DMS 273 (cell line): Measurements from ENCODE around the gene CIC.
"Not testable (repeated sequence)": the region's sequence is repeated elsewhere in the genome, so short reads cannot be mapped to it uniquely, and the experiment has no call there.

ENCODE experiments used
- DNase-seq: peaks from one replicate; lab custom pipeline; 2025; ENCODE audit not compliant: unreplicated experiment; lab: John Stamatoyannopoulos, UW

Gene CIC

DNA sequence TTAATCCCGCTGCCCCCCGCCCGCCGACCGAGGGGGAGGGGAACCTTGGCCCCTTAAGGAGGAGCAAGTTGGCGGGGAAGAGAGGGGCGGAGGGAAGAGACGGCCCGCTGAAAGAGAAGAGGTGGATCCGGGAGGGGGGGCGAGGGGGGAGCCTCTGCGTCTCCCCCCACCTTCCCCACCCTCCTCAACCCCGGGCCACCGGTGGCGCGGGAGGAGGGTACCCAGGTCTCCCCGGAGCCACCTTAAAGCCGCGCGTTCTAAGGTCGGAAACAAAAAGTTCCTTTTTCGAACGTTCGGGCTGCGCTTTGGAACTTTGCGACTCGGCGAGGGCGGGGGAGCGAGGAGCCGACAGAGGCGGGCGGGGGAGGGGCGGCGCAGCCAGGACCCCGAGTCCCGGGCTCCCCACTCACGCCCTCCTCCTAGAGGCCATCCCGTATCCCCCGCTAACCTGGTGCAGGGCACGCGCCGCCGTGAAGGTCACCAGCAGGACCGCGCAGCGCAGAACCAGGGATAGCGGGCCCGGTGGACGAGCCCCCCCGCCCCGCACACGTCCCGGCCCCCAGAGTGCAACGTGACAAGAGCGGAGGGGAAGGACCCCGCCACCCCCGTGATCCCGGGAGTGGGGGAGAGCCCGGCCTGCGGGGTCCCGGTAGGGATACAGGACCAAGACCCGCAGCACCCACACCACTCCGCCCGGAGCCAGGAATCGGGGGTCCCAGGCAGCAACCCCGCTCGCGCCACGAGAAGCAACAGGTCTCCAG, 14.8 kb upstream of the CIC start:
- DNase-seq, result peak; percentile 89

DNA sequence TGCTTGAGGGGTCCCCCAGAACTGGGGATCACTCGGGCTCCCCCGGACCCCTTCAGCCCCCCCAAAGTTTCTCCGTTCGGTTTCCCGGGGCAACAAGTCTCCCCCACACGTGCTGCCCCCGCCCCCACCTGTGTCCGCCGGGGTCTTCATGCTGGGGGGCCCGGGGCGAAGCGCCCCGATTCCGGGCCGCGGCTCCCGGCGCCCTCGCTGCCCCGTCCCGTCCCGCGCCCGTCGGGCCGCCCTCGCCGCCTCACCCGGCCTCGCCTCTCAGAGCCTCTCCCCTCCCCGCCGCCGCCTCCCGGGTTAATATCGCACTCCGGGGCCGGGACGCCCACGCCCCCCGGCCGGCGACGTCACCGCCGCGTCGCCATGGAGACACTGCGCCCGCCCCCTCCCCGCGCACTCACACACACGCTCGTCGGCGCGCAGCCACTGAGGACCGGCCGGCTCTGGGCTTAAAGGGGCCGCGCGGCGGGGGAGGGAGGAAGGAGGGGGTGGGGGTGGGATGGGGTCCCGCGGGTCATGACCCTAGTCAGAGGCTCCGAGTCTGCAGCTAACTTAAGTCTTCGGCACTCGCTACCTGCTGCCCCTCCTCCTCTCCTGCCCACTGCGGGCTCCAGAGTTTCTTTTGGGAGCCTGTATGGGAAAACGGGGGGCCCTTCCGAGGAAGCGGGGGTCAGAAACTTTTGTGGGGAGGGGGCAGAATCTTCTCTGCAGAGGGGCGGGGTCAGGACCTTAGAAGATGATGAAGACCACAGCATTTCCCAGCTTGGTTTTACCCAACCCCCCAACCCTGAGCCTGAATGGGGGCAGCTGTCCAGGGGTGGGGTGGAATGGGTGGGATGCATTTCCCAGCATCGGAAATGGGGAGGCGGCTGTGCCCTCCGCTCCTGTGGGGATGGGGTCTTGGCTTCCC, 13.9 kb upstream of the CIC start, which contains the start of gene ERF:
Gene ERF (minus strand): TSS at position 279 of the 916 bp plus-strand sequence. CDS start 129 bp downstream, at position 150.
- peak; percentile 96 for DNase-seq

GRCh38 chr19:42255766-42256745, 13.0 kb upstream of the CIC start:
- peak; percentile 73 for DNase-seq

GRCh38 chr19:42257842-42258241, 11.2 kb upstream of the CIC start:
- DNase-seq, result not testable (repeated sequence)

- DNase-seq, result no peak
Observed at GRCh38 chr19:42261763-42262162, 7.3 kb upstream of the CIC start.

GRCh38 chr19:42266105-42266504, 2.9 kb upstream of the CIC start:
- not testable (repeated sequence) for DNase-seq

- not testable (repeated sequence) for DNase-seq
Observed at GRCh38 chr19:42266928-42267603, 2.0 kb upstream of the CIC start.

DNA sequence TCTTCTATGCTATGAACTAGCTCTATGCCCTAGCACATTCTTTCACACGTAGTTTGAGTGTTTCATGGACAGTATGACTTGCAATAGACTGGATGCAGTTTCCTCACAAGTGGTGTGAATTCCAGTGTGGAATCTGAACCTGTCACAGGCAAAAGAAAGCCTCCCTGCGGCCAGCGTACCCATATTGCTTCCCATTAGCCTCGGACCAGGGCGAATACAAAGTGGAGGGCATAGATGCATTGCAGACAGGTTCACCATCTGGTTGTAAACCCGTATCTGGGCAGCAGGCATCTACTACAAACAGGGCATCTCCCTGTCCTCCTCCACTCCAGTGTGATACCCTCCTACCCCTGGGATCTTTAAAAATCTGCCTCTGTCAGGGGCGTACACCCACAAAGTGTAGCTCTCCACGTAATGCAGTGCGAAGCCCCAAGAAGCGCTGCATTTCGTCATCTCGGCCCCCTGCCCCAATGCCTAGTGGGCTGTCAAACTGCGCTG, 1.4 kb upstream of the CIC start:
- DNase-seq, result peak; percentile 84

DNA sequence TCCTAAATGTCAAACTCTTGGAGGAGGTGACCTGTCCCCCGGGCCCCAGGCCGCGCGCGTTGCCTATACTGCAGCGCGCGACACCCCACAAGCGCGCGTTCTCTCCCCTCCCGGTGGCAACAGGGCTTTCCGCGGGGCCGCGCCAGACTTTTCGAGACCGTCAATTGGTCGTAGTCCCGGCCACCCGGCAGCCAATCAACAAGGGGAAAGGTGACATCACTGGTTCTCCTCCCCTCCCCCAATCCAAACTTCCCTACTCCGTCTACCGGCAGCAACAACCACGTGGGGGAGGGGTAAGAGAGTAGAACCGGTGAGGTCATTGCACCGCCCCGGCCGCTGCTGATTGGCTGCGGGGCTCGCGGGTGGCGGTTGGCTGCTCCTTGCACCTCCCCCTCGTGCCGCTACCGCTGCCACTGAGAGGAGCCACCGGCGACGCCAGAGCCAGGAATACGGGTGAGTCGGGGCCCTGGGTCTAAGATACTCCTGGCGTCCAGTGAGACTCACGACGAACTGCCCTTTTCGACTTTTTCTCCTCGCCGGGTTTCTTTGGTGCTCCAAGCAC, 829 bp upstream of the CIC start:
- DNase-seq, result peak; percentile 100

DNA sequence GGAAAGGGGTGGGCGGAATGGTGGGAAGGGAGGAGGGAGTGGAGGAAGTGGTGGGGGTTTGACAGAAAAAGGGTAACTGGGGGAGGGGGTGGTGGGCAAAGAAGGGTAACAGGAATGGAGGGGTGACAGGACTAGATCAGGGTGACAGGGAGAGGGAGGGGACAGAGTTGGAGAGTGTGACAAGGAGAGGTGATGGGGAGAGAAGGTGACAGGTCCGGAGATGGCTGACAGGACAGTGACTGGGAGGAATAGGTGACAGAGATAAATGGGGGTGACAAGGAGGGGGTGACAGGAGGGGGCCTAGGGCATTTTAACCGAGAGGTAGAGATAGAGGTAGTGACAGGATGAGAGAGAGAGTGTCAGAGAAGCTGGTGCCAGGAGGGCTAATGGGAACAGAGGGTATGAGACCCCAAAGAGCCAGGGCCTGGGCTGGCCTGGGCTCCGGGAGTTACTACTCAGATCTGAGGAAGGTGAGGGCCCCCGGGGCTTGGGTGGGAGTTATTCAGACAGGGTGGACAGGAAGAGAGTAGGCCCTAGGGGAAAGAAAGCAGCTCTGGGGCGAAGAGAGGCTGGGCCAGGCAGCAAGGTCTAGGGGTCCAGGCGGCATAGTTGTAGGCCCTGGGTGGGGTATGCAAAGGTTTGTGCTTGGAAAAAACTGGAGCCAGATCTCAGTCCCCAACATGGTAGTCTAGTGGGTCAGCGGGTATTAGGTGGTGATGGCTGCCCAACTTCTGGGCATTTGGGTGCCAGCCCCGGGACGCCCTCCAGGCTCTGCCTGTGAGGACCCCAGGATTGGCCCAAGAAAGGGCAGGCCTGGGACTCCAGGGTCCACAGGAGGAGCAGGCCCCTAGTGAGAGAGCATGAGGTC, 660 bp downstream of the CIC start:
- no peak for DNase-seq

DNA sequence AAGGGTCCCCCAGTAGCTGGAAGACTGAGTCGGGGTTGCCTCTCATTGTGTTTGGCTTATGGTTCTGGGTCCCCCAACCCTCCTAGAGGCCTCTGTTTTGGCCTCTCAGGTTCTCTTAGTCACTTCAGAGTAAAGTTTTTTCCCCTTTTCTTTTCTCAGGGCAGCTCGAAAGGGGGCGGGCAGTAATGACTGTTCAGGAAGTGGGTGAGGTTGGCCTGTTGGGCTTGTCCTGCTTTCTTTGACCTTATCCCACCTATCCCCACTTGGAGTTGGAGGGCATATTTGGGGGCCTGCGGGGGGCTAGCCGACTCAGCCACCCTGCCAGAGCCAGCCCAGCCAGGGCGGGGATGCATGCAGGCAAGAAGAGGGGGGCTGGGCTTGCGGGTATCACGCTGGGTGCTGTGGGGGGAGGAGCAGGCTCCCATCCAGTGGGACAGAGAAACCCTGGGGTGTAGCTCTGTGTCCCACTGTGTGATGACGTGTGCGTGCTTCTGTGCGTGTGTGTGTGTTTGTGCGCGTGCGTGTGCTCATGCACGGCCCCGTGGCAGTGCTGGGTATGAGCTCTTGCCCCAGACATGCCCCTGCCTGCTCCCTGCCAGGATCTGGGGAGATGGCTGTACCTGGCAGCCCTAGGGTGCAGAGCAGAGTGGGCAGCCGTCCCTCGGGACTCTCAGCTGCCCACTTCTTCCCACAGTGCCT, 1.4 kb downstream of the CIC start:
- DNase-seq, result peak; percentile 68

GRCh38 chr19:42271045-42271419, 2.0 kb downstream of the CIC start:
- no peak for DNase-seq

DNA sequence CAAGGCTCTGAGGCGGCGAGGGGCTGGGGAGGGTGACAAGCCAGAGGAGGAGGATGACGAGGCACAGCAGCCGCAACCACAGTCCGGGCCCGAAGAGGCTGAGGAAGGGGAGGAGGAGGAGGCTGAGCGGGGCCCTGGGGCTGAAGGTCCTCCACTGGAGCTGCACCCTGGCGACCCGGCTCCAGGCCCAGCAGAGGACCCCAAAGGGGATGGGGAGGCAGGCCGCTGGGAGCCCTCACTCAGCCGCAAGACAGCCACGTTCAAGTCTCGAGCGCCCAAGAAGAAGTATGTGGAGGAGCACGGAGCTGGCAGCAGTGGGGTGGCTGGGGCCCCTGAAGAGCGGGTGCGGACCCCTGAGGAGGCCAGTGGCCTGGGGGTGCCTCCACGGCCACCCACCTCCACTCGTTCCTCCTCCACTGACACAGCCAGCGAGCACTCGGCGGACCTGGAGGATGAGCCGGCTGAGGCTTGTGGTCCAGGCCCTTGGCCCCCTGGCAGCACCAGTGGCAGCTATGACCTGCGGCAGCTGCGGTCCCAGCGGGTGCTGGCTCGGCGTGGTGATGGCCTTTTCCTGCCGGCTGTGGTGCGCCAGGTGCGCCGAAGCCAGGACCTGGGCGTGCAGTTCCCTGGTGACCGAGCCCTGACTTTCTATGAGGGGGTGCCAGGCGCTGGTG, 2.9 kb downstream of the CIC start:
- DNase-seq, result no peak

GRCh38 chr19:42272535-42272897, 3.5 kb downstream of the CIC start:
- no peak for DNase-seq

DNA sequence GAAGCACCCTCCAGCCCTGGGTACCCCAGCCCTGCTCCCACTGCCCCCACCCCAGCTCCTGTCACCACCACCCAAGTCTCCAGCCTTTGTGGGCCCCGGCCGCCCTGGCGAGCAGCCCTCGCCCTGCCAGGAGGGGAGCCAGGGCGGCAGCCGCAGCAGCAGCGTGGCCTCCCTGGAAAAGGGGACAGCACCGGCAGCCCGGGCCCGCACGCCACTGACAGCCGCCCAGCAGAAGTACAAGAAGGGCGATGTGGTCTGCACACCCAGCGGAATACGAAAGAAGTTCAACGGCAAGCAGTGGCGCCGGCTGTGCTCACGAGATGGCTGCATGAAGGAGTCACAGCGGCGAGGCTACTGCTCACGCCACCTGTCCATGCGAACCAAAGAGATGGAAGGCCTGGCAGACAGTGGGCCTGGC, 3.9 kb downstream of the CIC start:
- no peak for DNase-seq

DNA sequence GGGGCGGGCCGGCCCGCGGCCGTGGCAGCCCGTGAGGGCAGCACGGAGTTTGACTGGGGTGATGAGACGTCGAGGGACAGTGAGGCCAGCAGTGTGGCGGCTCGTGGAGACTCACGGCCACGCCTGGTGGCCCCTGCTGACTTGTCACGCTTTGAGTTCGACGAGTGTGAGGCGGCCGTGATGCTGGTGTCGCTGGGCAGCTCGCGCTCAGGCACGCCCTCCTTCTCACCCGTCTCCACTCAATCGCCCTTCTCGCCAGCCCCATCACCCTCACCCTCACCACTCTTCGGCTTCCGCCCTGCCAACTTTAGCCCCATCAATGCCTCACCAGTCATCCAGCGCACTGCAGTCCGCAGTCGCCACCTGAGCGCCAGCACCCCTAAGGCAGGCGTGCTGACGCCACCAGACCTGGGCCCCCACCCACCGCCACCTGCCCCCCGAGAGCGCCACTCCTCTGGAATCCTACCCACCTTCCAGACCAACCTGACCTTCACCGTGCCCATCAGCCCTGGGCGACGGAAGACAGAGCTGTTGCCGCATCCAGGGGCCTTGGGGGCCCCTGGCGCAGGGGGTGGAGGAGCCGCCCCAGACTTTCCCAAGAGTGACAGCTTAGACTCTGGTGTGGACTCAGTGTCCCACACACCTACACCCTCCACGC, 4.5 kb downstream of the CIC start:
- DNase-seq, result no peak

- DNase-seq, result no peak
Observed at GRCh38 chr19:42274065-42274682, 5.1 kb downstream of the CIC start.
